HFF-Myc (cell line): ENCODE data around the gene RUNDC3A.

Source experiments
- DNase-seq: peaks from one replicate; pipeline ENCODE4 v3.0.0-alpha.2; 2011; ENCODE audit warnings: low read depth; ENCODE audit errors: extremely low read depth
- H3K4me3 ChIP-seq: replicated peaks from 2 replicates; pipeline ENCODE4 v1.5.1; 2011; ENCODE audit warnings: low read depth, mild to moderate bottlenecking, control low read depth, low read length
- CTCF ChIP-seq: IDR thresholded peaks from 2 replicates; pipeline ENCODE4 v1.5.1; 2012; ENCODE audit warnings: mild to moderate bottlenecking, low read depth, low read length, control low read depth; ENCODE audit errors: missing control alignments

RUNDC3A gene

GRCh38 chr17:44282264-44282663 lies 26.1 kb upstream of the RUNDC3A start:
- no peak for DNase-seq
- no peak overlapping the region for H3K4me3 ChIP-seq
- TF ChIP-seq CTCF = no peak

GRCh38 chr17:44283344-44284023 lies 24.9 kb upstream of the RUNDC3A start:
- TF ChIP-seq CTCF = no peak
- no peak for DNase-seq
- no peak overlapping the region for H3K4me3 ChIP-seq

- TF ChIP-seq CTCF = no peak
- no peak for DNase-seq
- no peak overlapping the region for H3K4me3 ChIP-seq
Observed at GRCh38 chr17:44284024-44284400, 24.4 kb upstream of the RUNDC3A start.

GRCh38 chr17:44287651-44288050 lies 20.8 kb upstream of the RUNDC3A start:
- no peak for TF ChIP-seq CTCF
- no peak overlapping the region for H3K4me3 ChIP-seq
- no peak for DNase-seq

GRCh38 chr17:44293509-44294226 lies 14.7 kb upstream of the RUNDC3A start:
- TF ChIP-seq CTCF = no peak

GRCh38 chr17:44297975-44298374 lies 10.4 kb upstream of the RUNDC3A start:
- H3K4me3 ChIP-seq = no peak overlapping the region
- no peak for TF ChIP-seq CTCF
- DNase-seq = no peak

More at GRCh38 chr17:44293509-44294226, 14.7 kb upstream of the RUNDC3A start:
- DNase-seq = no peak
- H3K4me3 ChIP-seq = no peak overlapping the region
